GM08714 (cell line): Measurements from ENCODE around the gene EYA2.

Experiments used
- H3K4me3 ChIP-seq: fragments of 200-500 bp; sonication (Bioruptor generic); 2 replicates; pipeline ENCODE4 v1.5.1; 2014; ENCODE audit warnings: mild to moderate bottlenecking, low read length, inconsistent platforms
- ZNF274 ChIP-seq: IDR thresholded peaks from 2 replicates; pipeline ENCODE4 v1.6.1; 2012; ENCODE audit warnings: mild to moderate bottlenecking, low read depth, low read length

The EYA2 gene, protein sequence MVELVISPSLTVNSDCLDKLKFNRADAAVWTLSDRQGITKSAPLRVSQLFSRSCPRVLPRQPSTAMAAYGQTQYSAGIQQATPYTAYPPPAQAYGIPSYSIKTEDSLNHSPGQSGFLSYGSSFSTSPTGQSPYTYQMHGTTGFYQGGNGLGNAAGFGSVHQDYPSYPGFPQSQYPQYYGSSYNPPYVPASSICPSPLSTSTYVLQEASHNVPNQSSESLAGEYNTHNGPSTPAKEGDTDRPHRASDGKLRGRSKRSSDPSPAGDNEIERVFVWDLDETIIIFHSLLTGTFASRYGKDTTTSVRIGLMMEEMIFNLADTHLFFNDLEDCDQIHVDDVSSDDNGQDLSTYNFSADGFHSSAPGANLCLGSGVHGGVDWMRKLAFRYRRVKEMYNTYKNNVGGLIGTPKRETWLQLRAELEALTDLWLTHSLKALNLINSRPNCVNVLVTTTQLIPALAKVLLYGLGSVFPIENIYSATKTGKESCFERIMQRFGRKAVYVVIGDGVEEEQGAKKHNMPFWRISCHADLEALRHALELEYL

DNA sequence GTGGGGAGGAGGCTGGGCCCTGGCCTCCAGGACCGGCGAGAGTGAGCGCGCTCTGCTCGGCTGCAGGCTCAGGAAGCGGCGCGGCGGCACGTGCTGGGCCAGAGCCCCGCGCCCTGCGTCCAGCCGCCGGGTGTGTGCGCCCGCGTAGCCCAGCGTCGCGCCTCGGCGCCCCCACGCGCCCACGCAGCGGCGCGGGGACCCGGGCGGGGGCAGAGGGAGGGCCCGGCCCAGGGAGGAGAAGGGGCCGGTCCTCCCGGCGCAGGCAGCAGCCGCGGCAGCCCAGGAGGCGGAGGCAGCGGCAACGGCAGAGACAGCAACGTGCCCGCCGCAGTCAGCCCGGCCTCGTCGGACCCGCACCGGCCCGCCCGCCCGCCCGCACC is at the start of gene EYA2:
Gene EYA2, plus strand, starts transcription at position 265 of the 380 bp plus-strand sequence. CDS start 95,168 bp downstream, outside the sequence.
- H3K4me3 ChIP-seq = no peak within 1 kb of the TSS
- TF ChIP-seq ZNF274 = no peak

DNA sequence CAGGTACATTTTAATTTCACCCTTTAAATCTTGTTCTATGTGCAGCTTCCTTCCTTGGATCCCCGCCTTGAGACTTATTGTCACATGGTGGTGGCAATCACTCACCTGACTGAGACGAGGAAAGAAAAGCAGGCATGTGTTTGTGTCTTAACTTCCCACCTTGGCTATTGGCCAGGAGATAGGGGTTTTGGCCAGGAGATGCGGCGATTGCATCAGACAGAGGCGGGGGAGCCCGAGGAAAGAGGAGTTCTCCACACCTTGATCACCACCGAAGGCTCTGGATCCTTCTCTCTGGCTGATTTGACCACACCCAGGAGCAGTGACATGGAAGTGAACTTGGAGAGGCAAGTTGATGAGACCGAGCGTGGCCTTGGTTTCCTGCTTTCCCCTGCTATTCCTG is 49.7 kb upstream of the EYA2 start:
- H3K4me3 ChIP-seq = no peak overlapping the region
- no peak for TF ChIP-seq ZNF274

DNA sequence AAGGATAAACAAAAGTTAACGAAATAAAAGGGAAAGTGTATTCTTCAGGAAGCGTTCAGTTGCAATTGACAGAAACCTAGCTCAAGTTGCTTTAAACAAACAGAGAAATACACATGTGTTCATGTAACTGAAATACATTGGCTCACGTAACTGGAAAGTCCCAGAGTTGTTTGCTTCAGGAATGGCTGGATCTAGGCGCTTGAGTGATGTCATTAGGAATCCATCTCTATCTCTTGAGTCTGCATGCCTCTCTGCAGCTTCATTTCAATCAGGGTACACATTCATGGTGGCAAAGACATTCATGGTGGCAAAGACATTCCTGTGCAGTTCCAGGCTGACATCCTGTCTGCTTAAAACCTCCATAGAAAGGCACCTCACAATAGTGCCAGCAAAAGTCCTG is 45.4 kb upstream of the EYA2 start:
- no peak overlapping the region for H3K4me3 ChIP-seq
- no peak for TF ChIP-seq ZNF274

DNA sequence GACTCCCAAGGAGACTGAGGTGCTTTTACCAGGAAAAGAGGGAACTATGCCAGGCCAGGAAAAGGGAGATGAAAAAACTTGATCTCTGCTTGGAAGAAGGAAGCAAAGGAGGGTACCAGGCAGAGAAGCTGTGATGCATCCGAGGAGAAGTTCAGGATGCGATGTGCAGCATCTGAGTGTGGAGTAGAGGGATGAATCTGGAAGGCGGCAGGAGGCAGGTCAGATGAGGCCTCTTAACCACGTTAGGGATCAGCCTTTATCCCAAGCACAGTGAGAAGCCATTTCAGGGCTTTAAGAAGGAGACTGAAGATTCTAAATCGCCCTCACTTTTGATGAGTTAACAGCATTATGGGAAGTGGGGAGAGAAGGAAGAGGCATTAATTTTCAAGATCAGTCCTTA is 44.9 kb upstream of the EYA2 start:
- H3K4me3 ChIP-seq = no peak overlapping the region
- no peak for TF ChIP-seq ZNF274

DNA sequence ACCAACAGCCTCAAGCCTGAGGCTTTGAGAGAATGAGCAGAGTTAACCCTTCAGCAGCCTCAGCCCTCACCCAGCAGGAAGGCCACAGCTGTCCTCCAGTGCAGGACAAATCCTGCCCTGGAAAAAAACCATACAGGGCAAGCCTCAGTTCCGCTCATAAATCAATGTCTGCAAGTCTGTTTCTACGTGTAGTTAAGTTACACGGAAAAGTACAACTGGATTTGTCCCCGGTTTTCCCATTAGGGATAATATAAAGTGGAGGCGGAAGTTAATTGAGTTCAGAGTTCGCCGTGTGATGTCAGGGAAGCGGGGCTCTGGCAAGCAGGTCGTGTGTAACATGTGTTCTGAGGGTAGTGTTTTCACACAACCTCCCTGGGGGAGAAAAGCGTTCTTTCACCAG is 44.2 kb upstream of the EYA2 start:
- no peak for TF ChIP-seq ZNF274
- H3K4me3 ChIP-seq = no peak overlapping the region

DNA sequence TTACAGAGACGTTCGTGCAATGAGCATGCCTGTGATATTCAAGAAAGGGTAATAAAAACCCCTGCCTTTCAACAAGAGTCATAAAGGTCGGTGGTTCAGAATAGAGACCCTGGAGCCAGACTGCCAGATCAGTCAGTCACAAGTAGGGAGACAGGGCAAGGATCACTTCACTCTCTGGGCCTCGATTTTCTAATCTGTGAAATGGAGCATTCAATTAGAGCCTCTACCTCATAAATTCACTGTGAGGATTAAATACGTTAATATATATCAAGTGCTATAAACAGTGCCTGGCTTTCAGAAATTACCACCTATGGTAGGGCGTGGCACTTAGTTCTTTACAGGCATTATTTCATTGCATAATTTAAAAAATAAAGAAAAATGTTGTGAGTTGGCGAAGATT is 43.7 kb upstream of the EYA2 start:
- no peak overlapping the region for H3K4me3 ChIP-seq
- TF ChIP-seq ZNF274 = no peak

DNA sequence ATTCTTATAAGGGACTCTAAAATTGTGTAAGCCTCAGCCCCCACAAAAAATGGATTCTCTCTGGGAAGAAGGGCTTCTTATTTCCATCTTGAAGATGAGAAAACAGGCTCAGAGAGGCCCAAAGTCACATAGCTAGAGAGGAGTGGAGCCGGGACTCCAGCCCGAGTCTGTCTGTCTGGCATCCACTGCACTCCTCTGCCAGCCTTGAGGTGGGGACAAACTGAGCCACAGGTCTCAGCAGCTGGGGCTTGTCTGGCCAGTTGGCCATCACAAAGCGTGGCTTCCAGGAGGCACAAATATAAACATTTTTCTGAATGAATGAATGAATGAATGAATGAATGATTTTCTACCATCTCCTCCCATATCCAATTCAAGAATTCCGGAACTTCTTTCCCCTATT is 42.9 kb upstream of the EYA2 start:
- H3K4me3 ChIP-seq = no peak overlapping the region
- TF ChIP-seq ZNF274 = no peak

DNA sequence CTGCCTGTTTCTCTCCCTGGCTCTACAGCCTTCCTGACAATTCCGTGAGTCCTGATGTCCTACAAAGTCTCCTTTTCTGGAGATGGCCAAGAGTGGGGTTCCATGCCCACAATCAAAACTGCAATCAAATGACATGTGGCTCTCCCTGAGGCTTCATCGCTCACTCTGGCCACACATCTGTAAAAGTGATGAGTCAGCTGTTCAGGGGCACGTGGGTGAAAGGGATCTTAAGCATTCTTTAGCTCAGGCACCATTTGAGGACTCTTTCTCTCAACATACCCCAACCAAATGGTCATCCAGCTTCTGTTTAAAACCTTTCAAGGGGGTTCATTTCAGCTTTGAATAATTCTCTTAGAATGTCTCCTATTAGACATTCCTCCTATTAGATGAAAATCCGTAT is 42.3 kb upstream of the EYA2 start:
- H3K4me3 ChIP-seq = no peak overlapping the region
- no peak for TF ChIP-seq ZNF274

DNA sequence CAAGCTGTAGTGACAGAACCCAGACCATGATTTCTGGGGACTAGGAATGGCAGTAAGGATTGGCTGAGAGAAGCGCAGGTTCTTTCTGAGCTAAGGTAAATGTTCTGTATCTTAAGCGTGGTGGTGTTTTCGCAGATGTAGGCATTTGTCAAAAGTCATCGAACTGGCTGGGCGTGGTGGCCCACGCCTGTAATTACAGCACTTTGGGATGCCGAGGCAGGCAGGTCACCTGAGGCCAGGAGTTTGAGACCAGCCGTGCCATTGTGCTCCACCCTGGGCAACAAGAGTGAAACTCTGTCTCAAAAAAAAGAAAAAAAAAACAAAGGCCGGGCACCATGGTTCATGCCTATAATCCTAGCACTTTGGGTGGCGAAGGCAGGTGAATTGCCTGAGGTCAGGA is 40.7 kb upstream of the EYA2 start:
- no peak overlapping the region for H3K4me3 ChIP-seq
- no peak for TF ChIP-seq ZNF274

DNA sequence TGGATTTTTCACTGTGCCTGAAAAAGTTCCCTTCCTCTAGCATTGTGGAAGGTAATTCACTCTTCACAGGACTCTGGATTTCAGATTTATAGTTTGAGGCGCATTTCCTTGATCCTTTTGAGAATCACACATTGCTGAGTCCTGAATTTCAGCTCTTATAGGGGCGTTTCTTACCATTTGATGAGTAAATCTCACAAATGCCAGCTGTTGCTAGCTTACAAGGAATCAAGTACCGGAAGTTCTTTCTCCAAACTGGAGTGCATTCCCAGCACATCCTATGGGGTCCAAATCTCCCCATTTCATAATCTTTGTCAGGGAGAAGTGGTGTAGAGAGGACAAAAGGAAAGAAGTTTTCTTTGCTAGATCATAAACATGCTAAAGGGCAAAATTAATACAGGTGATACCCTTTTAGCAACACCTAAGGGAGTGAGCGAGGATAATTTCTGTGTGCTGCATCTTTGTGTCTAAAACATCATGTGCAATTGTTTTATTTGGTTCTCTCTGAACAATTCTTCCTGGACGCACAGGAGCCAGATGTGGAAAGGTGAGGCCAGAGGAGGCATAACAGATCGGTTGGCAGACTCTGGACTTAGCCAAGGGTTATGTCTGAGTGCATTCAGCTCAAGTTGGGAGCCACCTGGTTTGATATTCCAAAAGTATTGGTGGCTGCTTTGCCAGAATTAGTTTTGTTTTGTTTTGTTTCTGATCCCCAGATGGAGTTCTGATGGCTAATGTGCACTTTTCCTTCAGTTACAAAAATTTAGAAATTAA is 37.4 kb upstream of the EYA2 start:
- no peak overlapping the region for H3K4me3 ChIP-seq
- no peak for TF ChIP-seq ZNF274

DNA sequence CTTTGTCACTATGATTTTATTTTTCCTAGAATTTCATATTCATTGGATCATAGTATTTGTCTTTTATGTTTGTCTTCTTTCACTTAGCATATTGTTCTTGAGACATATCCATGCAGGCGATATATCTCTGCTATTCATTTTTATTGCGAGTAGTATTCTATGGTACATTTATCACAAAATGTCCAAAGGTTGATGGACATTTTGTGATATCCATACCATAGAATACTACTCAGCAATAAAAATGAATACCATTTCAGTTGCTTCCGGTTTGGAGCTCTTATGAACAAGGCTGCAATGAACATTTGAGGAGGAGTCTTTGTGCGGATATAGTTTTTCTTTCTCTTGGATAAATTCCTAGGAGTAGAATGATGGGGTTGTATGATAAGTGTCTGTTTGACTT is 28.8 kb upstream of the EYA2 start:
- no peak for TF ChIP-seq ZNF274
- H3K4me3 ChIP-seq = no peak overlapping the region

DNA sequence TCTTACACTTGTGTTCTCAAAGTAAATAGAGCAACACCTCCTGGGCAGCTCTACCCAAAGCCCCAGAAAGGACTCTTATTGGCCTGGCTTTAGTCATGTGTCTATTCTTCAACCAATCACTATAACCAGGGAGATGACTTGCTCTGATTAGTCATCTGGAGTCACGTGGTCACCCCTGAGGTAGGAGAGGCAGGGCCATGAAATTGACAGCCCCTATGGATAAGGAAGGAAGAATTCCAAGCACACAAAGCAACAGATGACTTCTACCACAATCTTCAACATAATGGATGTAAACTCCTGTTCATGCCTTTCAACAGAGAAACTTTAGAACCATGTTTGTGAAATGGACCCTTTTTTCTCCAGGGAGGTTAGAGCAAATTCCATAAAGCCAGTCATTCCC is 24.6 kb upstream of the EYA2 start:
- H3K4me3 ChIP-seq = no peak overlapping the region
- TF ChIP-seq ZNF274 = no peak

DNA sequence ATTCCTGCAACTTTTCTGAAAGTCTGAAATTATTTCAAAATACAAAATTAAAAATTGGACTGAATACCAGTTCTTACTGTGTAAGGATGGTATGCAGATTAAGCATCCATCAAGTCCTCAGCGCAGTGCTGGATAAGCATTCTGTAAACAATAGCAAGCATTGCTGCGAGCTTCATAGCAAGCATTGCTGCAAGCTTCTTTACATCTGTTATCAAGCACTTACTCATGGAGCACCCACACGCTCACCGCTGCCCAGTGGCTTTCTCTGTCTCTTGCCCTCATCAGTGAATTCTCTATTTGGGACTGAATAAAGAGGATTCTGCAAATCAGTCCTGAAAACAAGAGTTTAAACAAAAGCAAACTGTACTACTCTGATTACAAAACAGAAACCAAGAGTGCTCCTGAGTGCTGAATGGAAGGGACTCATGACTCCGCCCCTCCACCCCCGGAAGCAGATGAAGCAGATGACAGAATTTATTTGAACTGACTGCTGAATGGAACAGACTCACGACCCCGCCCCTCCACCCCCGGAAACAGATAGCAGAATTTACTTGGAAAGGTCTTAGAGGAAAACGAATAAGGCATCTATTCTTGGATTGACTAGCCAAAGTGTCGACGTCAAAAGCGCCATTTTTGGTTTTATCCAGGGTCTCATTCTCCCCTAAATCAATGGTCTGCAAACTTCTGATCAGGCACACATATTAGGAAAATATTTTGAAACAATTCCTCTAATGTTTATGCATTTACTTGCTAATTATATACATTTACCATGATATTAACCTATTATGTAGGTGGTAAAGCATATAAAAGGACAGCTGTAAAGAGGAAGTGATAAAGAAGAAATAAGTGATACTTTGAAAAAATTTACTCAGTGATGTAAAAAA is 22.1 kb upstream of the EYA2 start:
- TF ChIP-seq ZNF274 = no peak
- no peak overlapping the region for H3K4me3 ChIP-seq

DNA sequence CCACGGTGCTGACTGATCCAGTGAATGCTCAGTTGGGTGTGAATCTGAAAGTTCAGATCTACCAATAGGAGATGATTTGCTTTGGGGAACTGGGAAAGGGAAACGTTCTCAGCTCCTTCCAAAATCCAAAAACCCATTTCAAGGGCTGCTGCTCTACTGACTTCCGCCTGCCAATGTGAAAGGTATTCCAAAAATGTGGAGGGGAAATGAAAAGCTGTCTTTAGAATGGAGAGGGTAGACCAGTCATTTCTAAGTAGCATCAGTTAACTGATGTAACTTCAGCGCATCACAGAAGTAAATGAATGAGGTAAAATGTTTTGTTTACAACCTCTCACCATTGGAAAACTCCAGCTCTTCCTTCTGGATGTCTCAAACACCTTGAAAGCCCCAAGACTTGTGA is 19.6 kb upstream of the EYA2 start:
- H3K4me3 ChIP-seq = no peak overlapping the region
- no peak for TF ChIP-seq ZNF274
